ENCODE data around the gene KCND3. TPM values are rescaled to one million over a fixed set of nuclear protein-coding genes. Genes with fewer than 3 reads are reported as not detected.

Gene KCND3
- total and polyA plus RNA-seq, 2 experiments from 2014 or later, result 0.10 to 0.18 TPM

DNA sequence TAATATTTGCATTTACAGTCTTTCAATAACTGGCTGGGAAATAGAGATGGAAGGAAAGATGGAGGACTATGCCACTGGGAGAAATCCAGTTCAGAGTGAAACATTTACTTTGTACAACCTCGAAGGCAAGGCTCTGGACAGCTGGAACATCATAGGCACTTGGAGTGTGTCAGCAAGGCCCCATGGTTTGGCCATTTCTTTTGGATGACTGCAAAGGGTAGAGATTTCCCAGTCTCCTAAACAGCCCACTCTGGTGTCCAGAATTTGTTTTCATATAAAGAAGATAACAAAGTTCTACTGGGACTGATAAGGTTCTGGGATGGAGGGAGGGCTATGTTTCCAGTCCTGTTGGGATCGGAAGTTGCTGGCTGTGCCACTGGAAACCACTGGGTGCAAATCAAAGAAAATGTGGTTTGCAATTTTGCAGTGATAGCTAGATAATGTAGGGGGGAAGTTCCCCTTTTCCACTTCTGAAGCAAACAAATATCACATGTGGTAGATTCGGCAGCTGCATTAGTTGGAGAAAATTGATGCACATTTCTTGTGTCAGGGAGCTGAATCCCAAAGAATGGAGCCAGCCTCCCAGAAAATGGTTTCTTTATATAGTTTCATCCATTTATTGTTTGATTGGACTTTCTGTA is 16.2 kb downstream of the KCND3 start:
- no peaks in the 10 kb centered on the region for H3F3A ChIP-seq (replicated peaks; ENCODE audit: low read depth)
- no peak overlapping the region for H2AFZ ChIP-seq
- 0 out of 2 replicates have a peak, but pooled peaks cover 3% of the 10 kb centered on the region for H3K9me2 ChIP-seq (ENCODE audit: insufficient read depth)
- H3K4me3 ChIP-seq, result no peak overlapping the region
- DNase-seq (ENCODE audit: low spot score) (no peak), ATAC-seq (no peak)
- H3K27ac Mint-ChIP-seq, result no peak overlapping the region
- no peaks in the 10 kb centered on the region for H3K79me2 ChIP-seq (replicated peaks; ENCODE audit: insufficient read depth)
- peaks cover 8% of the 10 kb centered on the region for H3K4me1 Mint-ChIP-seq
- H3K9me3 Mint-ChIP-seq, result no peaks in the 10 kb centered on the region
- no peaks in the 10 kb centered on the region for H3K27me3 ChIP-seq (ENCODE audit: insufficient read depth)
- TF ChIP-seq CREB1 (CRISPR knock-in tag; IDR thresholded peaks at IDR 0.05; ENCODE audit: low read depth) (no peak), EZH2 (IDR thresholded peaks at IDR 0.05; ENCODE audit: low read depth, unreplicated experiment) (no peak), ZNF331 (CRISPR knock-in tag; IDR thresholded peaks at IDR 0.05; ENCODE audit: low read depth) (no peak), POLR2AphosphoS5 (IDR thresholded peaks at IDR 0.05; ENCODE audit: low read depth) (no peak), EZH2phosphoT487 (IDR thresholded peaks at IDR 0.05; ENCODE audit: unreplicated experiment) (no peak), ZNF114 (CRISPR knock-in tag; IDR thresholded peaks at IDR 0.05) (no peak), STAT1 (IDR thresholded peaks at IDR 0.05; ENCODE audit: unreplicated experiment) (no peak), REST (IDR thresholded peaks at IDR 0.05; ENCODE audit: unreplicated experiment) (no peak), JUNB (IDR thresholded peaks at IDR 0.05; ENCODE audit: unreplicated experiment) (no peak), NANOG (IDR thresholded peaks at IDR 0.05; ENCODE audit: borderline replicate concordance) (no peak)
- TF ChIP-seq, protein P1, sequence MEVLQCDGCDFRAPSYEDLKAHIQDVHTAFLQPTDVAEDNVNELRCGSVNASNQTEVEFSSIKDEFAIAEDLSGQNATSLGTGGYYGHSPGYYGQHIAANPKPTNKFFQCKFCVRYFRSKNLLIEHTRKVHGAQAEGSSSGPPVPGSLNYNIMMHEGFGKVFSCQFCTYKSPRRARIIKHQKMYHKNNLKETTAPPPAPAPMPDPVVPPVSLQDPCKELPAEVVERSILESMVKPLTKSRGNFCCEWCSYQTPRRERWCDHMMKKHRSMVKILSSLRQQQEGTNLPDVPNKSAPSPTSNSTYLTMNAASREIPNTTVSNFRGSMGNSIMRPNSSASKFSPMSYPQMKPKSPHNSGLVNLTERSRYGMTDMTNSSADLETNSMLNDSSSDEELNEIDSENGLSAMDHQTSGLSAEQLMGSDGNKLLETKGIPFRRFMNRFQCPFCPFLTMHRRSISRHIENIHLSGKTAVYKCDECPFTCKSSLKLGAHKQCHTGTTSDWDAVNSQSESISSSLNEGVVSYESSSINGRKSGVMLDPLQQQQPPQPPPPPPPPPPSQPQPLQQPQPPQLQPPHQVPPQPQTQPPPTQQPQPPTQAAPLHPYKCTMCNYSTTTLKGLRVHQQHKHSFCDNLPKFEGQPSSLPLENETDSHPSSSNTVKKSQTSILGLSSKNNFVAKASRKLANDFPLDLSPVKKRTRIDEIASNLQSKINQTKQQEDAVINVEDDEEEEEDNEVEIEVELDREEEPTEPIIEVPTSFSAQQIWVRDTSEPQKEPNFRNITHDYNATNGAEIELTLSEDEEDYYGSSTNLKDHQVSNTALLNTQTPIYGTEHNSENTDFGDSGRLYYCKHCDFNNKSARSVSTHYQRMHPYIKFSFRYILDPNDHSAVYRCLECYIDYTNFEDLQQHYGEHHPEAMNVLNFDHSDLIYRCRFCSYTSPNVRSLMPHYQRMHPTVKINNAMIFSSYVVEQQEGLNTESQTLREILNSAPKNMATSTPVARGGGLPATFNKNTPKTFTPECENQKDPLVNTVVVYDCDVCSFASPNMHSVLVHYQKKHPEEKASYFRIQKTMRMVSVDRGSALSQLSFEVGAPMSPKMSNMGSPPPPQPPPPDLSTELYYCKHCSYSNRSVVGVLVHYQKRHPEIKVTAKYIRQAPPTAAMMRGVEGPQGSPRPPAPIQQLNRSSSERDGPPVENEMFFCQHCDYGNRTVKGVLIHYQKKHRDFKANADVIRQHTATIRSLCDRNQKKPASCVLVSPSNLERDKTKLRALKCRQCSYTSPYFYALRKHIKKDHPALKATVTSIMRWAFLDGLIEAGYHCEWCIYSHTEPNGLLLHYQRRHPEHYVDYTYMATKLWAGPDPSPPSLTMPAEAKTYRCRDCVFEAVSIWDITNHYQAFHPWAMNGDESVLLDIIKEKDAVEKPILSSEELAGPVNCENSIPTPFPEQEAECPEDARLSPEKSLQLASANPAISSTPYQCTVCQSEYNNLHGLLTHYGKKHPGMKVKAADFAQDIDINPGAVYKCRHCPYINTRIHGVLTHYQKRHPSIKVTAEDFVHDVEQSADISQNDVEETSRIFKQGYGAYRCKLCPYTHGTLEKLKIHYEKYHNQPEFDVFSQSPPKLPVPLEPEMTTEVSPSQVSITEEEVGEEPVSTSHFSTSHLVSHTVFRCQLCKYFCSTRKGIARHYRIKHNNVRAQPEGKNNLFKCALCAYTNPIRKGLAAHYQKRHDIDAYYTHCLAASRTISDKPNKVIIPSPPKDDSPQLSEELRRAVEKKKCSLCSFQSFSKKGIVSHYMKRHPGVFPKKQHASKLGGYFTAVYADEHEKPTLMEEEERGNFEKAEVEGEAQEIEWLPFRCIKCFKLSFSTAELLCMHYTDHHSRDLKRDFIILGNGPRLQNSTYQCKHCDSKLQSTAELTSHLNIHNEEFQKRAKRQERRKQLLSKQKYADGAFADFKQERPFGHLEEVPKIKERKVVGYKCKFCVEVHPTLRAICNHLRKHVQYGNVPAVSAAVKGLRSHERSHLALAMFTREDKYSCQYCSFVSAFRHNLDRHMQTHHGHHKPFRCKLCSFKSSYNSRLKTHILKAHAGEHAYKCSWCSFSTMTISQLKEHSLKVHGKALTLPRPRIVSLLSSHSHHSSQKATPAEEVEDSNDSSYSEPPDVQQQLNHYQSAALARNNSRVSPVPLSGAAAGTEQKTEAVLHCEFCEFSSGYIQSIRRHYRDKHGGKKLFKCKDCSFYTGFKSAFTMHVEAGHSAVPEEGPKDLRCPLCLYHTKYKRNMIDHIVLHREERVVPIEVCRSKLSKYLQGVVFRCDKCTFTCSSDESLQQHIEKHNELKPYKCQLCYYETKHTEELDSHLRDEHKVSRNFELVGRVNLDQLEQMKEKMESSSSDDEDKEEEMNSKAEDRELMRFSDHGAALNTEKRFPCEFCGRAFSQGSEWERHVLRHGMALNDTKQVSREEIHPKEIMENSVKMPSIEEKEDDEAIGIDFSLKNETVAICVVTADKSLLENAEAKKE (CRISPR knock-in tag; IDR thresholded peaks at IDR 0.05), result no peak
- TF ChIP-seq, protein P2, sequence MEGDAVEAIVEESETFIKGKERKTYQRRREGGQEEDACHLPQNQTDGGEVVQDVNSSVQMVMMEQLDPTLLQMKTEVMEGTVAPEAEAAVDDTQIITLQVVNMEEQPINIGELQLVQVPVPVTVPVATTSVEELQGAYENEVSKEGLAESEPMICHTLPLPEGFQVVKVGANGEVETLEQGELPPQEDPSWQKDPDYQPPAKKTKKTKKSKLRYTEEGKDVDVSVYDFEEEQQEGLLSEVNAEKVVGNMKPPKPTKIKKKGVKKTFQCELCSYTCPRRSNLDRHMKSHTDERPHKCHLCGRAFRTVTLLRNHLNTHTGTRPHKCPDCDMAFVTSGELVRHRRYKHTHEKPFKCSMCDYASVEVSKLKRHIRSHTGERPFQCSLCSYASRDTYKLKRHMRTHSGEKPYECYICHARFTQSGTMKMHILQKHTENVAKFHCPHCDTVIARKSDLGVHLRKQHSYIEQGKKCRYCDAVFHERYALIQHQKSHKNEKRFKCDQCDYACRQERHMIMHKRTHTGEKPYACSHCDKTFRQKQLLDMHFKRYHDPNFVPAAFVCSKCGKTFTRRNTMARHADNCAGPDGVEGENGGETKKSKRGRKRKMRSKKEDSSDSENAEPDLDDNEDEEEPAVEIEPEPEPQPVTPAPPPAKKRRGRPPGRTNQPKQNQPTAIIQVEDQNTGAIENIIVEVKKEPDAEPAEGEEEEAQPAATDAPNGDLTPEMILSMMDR (conservative IDR thresholded peaks at IDR 0.05; ENCODE audit: low read depth in 2 of 2), result no peak
- TF ChIP-seq, protein P3, sequence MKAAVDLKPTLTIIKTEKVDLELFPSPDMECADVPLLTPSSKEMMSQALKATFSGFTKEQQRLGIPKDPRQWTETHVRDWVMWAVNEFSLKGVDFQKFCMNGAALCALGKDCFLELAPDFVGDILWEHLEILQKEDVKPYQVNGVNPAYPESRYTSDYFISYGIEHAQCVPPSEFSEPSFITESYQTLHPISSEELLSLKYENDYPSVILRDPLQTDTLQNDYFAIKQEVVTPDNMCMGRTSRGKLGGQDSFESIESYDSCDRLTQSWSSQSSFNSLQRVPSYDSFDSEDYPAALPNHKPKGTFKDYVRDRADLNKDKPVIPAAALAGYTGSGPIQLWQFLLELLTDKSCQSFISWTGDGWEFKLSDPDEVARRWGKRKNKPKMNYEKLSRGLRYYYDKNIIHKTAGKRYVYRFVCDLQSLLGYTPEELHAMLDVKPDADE (IDR thresholded peaks at IDR 0.05), result no peak
- H3K4me3 Mint-ChIP-seq, result no peak overlapping the region
- no peaks in the 10 kb centered on the region for H3K4me1 ChIP-seq (ENCODE audit: insufficient read depth)
- peaks cover 6% of the 10 kb centered on the region for H3K27me3 Mint-ChIP-seq (ENCODE audit: insufficient read depth, low read depth, poor library complexity)
- no peaks in the 10 kb centered on the region for H3K36me3 ChIP-seq (ENCODE audit: insufficient read depth)
- no peak overlapping the region for H3K27ac ChIP-seq (ENCODE audit: low read depth)
- H3K36me3 Mint-ChIP-seq (ENCODE audit: low read depth), result no peaks in the 10 kb centered on the region
- no peak overlapping the region for H3K4me2 ChIP-seq
- no peaks in the 10 kb centered on the region for H4K20me1 ChIP-seq (replicated peaks; ENCODE audit: insufficient read depth)
